Measurements from ENCODE around the gene LSM2. TPM values are rescaled to one million over a fixed set of nuclear protein-coding genes. Genes with fewer than 3 reads are reported as not detected.
"Not testable (repeated sequence)": the region's sequence is repeated elsewhere in the genome, so short reads cannot be mapped to it uniquely, and the experiment has no call there.

LSM2 gene
- total RNA-seq, 3 donors from 2014 or later, result 21.7 to 35.5 (median 33.8) TPM

DNA sequence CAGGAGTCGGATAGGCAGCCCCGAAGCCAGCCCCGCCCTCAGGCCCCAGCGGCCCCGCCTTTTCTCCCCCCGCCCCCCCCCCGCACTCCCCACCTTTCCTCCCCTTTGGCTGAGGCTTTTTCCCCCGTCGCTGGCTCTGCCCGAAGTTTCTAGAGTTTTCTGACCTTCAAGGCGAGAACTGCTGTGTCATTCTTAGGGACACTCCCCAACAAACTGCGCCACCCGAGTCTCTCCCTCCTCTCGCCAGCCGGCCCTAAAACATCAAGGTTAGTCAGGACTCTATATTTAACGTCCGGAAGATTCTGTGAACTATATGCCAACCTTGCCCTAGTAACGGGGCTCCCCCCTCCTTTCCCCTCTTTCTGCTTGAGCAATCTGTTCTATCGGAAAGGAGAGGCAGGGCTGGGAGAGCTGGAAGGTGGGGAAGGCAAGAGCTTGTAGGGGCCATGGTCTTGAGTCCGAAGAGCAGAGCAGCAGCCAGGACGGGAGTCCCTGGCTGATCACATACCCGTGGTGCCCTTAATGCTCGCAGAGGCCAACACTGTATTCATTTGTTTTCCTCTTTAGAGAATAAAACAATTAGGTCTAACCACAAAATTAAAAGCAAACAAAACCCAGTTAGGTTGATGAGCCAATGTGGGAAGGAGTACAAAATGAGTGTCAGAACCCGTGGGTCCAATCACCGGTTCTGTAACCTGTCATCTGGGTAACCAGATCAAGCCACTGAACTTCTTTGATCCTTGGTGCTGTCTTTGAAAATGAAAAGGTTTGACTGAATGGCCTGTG lies 15.5 kb upstream of the LSM2 start:
- intact Hi-C loops (cut with DNase I, micrococcal nuclease), result no loop called here
- ATAC-seq, result peak; percentile 66
- Histone ChIP-seq H3K36me3 (ENCODE audit: low read depth) (peaks cover under 1% of the 10 kb centered on the region), H3K4me1 (ENCODE audit: low read depth) (peaks cover 69% of the 10 kb centered on the region), H3K4me3 (peak overlapping the region; percentile 14), H3K9me3 (no peaks in the 10 kb centered on the region)
- peak; percentile 85 to 89 (median 86) for DNase-seq
- TF ChIP-seq, protein P1, sequence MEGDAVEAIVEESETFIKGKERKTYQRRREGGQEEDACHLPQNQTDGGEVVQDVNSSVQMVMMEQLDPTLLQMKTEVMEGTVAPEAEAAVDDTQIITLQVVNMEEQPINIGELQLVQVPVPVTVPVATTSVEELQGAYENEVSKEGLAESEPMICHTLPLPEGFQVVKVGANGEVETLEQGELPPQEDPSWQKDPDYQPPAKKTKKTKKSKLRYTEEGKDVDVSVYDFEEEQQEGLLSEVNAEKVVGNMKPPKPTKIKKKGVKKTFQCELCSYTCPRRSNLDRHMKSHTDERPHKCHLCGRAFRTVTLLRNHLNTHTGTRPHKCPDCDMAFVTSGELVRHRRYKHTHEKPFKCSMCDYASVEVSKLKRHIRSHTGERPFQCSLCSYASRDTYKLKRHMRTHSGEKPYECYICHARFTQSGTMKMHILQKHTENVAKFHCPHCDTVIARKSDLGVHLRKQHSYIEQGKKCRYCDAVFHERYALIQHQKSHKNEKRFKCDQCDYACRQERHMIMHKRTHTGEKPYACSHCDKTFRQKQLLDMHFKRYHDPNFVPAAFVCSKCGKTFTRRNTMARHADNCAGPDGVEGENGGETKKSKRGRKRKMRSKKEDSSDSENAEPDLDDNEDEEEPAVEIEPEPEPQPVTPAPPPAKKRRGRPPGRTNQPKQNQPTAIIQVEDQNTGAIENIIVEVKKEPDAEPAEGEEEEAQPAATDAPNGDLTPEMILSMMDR (IDR thresholded peaks at IDR 0.05), result no peak

- ATAC-seq (peak; percentile 62), DNase-seq (peak; percentile 93 to 95 (median 93))
- peak overlapping the region; percentile 17 for H3K4me3 ChIP-seq
- H3K36me3 ChIP-seq (ENCODE audit: low read depth), result no peaks in the 10 kb centered on the region
- intact Hi-C loops (cut with DNase I, micrococcal nuclease), result no loop called here
- no peaks in the 10 kb centered on the region for H3K9me3 ChIP-seq
- TF ChIP-seq, protein P1 (IDR thresholded peaks at IDR 0.05), result no peak
- H3K4me1 ChIP-seq (ENCODE audit: low read depth), result peaks cover 67% of the 10 kb centered on the region
Measured at GRCh38 chr6:31821301-31822035, 14.7 kb upstream of the LSM2 start.

DNA sequence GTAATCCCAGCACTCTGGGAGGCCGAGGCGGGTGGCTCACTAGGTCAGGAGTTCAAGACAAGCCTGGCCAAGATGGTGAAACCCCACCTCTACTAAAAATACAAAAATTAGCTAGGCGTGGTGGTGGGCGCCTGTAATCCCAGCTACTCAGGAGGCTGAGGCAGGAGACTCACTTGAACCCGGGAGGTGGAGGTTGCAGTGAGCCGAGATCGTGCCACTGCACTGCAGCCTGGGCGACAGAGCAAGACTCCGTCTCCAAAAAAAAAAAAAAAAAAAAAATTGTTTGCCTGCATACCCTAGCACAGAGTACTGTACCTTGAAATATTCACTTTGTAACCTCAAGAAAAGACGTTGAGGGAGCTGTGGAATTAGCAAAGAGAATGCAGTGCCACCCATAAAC lies 13.6 kb upstream of the LSM2 start:
- H3K36me3 ChIP-seq (ENCODE audit: low read depth); H3K9me3 ChIP-seq; H3K4me3 ChIP-seq; intact Hi-C loops (cut with DNase I, micrococcal nuclease); ATAC-seq: not testable (repeated sequence)
- H3K4me1 ChIP-seq (ENCODE audit: low read depth), result peaks cover 59% of the 10 kb centered on the region
- peak in 1 of 3 donors; percentile 48 for DNase-seq

- TF ChIP-seq, protein P1 (IDR thresholded peaks at IDR 0.05), result no peak
- DNase-seq, result no peak
- intact Hi-C loops (cut with DNase I, micrococcal nuclease), result no loop called here
- Histone ChIP-seq H3K4me3 (no peak overlapping the region), H3K36me3 (ENCODE audit: low read depth) (no peaks in the 10 kb centered on the region), H3K4me1 (ENCODE audit: low read depth) (peaks cover 54% of the 10 kb centered on the region), H3K9me3 (no peaks in the 10 kb centered on the region)
- peak; percentile 6 for ATAC-seq
Measured at GRCh38 chr6:31819871-31820299, 13.1 kb upstream of the LSM2 start.

GRCh38 chr6:31817929-31818511 lies 11.3 kb upstream of the LSM2 start:
- intact Hi-C loops (cut with DNase I, micrococcal nuclease), result not testable (repeated sequence)
- peaks cover 50% of the 10 kb centered on the region for H3K4me1 ChIP-seq (ENCODE audit: low read depth)
- peak in 1 of 3 donors; percentile 30 for DNase-seq

GRCh38 chr6:31817133-31817928 lies 10.6 kb upstream of the LSM2 start:
- not testable (repeated sequence) for H3K4me3 ChIP-seq

More at GRCh38 chr6:31817929-31818511, 11.3 kb upstream of the LSM2 start:
- ATAC-seq; H3K36me3 ChIP-seq (ENCODE audit: low read depth); H3K9me3 ChIP-seq; H3K4me3 ChIP-seq: not testable (repeated sequence)

More at GRCh38 chr6:31817133-31817928, 10.6 kb upstream of the LSM2 start:
- ATAC-seq; intact Hi-C loops (cut with DNase I, micrococcal nuclease); H3K36me3 ChIP-seq (ENCODE audit: low read depth); H3K9me3 ChIP-seq: not testable (repeated sequence)
- H3K4me1 ChIP-seq (ENCODE audit: low read depth), result peaks cover 45% of the 10 kb centered on the region
- peak in 1 of 3 donors; percentile 54 for DNase-seq

Data from mucosa of descending colon (tissue), 3 donors.